HG03342 (cell line): ENCODE results near the gene PRUNE2.
"Not testable (repeated sequence)": the region's sequence is repeated elsewhere in the genome, so short reads cannot be mapped to it uniquely, and the experiment has no call there.

ENCODE experiments used
- ATAC-seq: cut with Tn5 transposase; IDR thresholded peaks from one replicate; pipeline ENCODE4 v1.9.1; 2021; ENCODE audit warnings: mild to moderate bottlenecking, moderate library complexity; ENCODE audit not compliant: unreplicated experiment

Gene PRUNE2

DNA sequence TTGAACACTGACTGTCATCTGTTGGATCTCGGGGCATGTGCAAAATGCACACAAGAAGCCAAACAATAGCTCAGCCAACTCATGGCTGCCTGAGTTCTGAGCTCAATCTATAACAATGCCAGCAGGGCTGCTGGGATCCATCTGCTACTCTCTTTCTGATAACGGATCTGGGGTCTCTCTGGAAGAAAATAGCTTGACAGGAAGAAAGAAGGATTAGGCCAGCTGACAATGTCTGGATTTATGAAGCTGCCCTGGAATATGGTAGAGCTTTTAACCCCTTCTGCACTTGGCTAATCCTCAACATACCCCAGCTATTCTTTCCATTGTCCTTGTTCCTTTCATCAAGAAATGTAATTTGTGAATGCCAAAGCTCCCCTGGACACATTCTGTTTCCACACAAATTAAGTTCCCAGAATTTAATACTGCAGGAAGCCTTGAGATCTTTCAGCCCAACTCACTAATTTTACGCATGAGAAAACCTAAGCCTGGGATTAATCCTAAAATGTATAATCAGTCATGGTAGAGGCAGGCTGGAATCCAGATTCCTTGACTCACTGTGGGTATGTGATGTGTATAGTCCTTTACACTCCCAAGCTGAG lies 204.4 kb downstream of the PRUNE2 start:
- ATAC-seq: no peak

DNA sequence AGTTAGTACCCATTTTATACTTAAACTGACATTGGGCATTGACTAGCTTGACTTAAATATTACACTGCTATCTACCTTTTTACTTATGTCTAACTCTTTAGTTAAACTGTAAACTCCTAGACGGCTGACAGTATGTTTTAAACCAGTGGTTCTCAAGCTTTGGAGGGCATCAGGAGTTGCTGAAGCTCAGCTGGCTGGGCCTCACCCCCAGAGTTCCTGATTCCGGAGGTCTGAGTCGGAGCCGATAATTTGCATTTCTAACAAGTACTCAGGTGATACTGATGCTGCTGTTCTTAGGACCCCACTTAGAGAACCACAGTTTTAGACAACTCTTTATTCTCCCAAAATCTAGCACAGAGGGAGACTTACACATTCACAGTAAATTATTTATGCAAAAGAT lies 205.0 kb downstream of the PRUNE2 start:
- no peak for ATAC-seq

DNA sequence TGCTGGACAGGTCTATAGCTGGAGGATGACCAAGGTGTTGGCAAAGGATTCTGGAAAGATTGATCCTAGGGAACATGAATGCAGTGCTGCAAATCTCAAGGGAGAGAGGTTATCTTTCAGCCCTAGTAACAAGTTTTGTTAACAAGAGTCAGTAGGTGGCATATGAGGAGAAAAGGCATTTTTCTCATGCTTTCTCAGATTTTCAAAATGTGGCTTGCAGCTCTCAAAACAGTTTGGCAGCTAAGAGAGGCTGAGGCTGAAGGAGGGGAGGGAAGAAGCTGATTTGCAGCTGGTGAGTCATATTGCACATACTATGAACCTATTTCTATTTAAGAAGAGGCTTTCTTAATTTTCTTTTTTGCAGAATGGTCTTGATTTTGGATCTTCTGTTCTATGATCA lies 205.9 kb downstream of the PRUNE2 start:
- no peak for ATAC-seq

DNA sequence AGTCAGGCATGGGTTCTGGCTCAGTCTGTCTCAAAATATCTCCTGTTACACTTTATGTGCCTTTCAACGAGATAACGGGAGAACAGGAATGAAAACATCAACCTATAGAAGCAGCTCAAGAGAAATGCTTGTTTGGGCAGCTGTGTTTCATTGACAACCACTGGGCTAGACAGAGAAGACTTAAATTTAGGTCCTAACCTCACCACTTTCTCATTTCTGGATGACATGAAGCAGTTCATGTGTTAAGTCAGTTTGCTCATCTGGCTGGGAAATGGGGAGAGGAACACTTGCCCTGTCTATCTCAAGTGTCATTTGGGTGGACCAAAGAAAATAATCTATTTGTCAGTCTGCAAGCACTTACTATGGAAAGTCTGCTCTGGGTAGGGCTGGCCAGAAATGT lies 208.4 kb downstream of the PRUNE2 start:
- ATAC-seq: no peak

DNA sequence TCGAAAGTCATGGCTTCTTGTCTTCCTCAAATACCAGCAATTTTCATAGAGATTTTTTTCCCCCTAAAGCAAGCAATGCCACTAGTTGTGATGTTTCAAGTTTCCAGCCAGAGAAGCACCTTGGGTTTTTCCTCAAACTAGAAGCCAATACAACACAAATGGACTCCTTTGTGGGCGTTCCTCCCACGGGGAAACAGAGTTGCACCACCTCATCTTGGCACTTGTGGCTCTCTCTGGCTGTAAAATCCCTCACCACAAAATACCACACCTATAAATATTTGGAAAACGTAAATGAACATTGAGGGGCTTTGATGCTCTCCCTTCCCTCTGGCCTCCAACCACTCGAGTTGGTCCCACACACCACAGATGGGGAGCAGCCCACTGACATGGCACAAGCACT lies 208.8 kb downstream of the PRUNE2 start:
- ATAC-seq: no peak

DNA sequence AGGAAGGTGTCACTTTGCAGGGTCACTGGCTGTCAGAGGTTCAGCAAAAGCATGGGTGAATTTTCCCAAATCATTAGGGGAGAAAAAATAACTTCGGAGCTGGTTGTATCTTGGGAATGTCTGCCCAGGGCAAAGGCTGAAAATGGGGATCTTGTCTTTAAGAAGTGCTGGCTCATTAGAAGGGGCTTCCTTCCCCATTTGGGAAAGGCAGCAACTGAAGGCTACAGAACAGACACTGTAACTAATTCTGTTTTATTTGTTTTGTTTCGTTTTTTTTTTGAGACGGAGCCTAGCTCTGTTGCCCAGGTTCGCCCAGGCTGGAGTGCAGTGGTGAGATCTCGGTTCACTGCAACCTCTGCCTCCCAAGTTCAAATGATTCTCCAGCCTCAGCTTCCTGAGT lies 212.0 kb downstream of the PRUNE2 start:
- ATAC-seq: no peak

DNA sequence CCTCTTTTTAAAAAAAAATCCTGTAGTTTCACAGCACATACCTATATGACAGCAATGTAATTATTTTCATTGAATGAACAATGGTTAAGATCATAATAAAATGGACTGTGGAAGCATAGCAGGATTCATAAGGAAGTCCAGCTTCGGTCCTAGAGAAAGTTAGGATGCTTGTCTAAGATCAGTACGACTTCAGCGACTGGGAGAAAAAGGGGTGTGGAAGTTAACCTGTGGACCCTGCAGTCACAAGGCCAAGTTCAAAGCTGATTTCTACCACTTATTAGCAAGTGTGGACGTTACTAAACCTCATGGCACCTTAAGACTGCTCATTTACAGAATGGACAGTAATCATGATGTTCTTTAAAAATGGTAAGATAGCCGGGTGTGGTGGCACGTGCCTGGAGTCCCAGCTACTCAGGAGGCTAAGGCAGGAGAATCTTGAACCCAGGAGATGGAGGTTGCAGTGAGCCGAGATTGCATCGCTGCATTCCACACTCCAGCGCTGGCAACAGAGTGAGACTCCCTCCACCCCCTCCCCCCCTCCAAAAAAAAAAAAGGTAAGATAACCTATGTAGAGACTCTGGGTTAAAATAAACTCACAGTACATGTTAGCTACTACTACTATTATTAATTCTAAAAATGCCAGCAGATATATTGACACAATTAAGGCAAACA lies 213.3 kb downstream of the PRUNE2 start:
- ATAC-seq: no peak

DNA sequence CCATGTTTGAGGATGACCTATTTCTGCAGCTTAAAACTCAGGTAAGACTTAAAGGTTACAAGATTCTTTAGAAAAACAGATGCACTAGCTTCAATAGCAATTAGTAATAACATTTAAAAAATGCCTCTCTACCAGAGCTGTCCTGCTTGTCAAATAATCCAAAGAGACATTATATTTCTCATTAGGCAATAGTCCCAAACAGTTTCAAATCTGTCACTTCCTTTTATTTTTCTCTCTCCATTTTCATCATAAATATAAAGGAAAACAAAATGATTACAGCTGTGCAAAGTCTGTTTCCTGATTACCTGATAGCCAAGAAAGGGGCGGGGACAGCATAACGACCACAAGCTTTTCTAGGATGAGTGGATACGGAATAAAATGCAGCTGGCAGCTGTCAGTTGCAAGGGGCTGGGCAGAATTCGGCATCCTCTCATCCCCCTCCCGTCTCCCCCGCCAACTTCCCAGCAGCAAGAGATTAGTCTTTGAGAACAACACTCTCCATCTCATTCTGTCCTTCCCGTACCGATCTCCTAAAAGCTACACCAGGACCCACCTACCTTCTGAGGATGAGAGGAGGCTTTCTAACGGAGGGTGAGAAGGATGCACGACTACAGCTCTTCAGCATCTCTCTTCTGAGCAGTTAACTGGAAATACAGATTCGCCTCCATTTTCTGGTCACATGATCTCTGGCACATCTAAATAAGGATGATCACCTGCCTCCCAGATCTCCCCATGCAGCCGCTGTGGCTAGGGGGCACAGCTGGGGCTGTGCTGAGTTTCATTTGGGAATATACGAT lies 214.2 kb downstream of the PRUNE2 start:
- ATAC-seq: no peak

DNA sequence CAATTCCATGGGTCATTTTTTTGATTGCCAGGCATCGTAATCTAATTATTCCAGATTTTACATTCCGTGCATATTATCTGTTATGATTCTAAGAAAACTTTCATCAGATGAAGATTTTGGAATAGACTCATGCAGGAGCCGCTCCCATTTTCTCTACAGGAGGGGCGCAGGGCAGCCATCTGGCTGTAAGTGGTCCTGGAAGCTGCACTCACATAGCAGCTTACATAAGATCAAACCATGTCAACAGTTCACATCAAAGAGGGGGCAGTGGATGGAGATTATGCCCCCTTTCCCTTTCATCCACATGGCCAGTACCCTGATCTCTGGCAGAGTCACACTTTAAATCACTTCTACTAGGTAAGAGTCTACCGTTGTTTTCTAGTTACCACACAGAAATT lies 214.9 kb downstream of the PRUNE2 start:
- no peak for ATAC-seq

DNA sequence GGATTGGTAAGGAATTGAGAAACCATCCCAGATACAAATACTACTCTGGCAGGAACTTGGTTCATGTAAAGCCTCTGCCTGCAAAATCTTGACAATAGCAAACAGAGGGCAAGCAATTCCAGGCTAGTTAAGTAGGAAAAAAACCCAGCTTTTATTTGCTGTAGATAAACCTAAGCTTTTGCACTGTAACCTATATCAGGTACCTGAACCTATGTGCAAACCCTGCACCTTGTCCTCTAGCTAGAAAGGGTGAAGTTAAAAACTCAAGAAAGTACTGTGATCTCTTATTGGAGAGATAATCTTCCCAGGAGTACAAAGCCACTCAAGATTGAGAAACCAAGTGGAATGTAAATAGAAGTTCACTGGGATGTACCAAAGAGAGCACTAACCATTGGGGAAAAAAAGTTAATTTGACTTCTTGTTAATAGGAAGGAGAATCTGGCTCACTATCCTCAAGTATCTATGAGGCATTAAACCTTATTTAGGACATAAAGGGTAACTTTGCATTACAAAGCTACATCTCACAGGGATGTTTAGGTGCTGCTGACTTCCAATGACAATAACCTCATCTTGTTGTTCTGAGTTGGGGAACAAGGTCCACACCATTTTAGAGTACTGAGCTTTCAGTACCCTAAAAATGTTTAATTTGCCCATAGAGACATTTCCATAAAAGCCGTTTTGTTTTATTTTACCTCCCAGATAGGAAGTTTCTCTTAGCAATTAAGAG lies 215.5 kb downstream of the PRUNE2 start:
- ATAC-seq: no peak

DNA sequence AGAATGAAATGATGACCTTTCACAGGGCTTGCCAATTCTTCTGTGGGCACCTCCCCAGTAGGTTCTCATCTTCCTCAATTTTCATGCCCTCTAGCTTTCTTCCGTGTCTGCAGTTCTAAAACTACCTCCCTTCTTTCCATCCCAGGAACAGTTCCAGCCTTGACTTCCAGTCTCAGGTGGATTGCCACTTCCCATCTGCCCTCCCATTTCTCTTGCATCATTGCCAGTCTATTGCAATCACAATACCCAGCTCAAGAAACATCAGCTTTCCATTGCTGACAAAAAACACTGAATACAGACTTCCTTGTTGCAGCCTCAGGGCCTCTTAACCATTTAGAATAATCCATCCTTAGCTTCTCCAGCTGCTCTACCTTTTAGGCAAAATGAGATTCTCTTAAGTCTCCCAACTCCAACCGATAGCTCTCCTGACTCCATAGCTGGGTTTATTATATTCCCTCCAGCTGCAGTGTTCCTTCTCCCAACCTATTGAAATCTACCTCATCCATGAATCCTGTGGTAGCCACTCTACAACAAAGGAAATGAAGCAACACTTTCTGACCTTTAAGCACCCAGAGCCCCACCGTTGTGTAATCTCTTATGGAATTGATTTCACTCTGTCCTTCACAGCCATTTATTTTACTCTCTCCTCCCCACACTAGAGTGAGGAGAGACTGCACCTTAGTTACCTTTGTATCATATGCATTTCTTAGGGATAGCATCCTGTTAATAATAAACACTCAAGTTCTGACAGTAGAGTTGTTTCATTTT lies 217.3 kb downstream of the PRUNE2 start:
- ATAC-seq: no peak

DNA sequence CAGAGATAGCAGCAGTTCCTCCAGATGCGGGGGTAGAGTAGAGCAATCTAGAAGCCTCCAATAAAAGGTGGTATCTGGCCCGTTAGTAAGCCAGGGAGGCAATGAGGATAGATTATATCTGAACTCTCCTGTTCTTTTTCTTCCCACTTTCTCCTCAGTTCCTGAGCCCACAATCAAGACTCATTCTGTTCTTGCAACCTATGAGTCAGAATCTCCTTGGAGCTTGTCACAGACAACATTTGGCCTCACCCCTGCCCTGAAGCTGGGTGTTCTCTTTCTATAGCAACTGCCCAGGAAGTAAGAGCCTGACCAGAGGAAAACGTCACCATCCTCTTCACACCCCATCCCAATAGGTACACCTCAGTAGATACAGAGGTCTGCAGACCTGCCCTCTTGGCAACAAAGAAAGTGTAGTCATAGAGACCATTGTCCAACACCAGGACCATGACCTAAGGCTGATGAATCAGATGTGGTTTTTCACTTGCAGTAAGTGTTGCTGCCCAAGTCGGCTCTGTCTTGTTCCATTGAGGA lies 218.0 kb downstream of the PRUNE2 start:
- ATAC-seq: no peak

DNA sequence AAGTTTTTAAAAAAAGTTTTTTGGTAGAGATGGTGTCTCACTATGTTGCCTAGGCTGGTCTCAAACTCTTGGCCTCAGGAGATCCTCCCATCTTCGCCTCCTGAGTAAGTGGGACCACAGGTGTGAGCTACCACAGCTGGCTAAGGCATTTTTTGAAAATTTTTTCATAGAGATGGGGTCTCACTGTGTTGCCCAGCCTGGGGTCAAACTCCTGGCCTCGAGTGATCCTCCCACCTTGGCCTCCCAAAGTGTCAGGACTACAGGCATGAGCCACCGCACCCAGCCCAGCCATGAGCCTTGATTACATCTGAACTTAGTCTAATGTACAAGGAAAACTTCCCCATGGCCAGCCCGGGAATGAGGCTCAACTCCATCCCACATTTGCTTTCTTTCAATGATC lies 219.2 kb downstream of the PRUNE2 start:
- ATAC-seq: no peak

DNA sequence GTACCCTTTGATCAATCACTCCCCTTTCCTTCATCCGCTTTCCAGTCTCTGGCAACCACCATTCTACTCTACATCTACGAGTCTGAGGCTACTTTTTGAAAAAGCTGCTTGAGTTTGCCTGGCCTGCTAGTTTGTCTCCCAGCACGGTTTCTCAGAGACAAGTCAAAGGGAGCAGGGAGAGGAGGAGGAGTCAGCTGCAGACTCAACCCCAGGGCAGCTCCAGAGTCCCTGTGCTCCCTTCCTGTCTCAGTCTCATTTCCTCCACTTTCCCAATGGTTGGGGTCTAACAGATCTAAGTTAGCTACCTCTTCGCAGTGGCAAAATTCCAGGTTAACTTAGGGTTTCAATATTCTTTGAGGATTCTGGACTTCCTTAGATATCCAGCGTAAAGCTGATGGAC lies 221.7 kb downstream of the PRUNE2 start:
- no peak for ATAC-seq

DNA sequence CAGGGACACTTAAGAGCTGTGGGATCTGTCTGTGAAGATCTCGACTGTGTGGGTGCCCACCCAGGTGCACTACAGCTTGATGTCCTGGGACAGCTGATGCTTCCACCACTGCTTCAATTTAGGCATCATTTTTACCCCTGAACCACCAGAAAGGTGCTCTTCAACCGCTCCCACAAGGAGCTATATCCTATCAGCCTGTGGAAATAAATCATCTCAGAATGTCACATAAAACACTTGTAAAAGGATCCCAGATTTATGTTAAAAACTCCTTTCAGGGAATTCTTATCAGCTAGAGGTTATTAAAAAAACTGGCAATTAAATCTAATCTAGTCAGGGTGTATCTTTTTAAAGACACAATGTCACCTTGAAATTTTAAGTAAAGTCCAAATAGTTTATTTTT lies 224.4 kb downstream of the PRUNE2 start:
- no peak for ATAC-seq

DNA sequence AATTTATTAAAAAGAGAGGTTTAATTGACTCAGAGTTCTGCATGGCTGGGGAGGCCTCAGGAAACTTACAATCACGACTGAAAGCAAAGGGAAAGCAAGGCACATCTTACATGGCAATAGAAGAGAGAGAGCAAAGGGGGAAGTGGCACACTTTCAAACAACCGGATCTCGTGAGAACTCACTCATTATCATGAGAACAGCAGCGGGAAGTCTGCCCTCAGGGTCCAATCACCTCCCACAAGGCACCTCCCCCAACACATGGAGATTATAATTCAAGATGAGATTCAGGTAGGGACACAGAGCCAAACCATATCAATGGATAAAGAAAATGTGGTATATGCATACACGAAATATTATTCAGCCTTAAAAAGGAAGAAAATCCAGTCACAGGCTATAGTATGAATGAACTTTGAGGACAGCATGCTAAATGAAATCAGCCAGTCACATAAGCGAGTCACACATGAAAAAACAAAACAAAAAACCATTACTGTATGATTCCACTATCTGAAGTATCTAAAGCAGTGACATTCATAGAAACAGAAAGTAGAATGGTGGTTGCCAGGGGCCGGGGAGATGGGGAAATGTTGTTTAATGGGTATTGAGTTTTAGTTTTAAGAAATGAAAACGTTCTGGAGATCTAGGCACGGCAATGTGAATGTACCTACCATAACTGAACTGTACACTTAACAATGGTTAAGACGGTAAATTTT lies 225.0 kb downstream of the PRUNE2 start:
- no peak for ATAC-seq

DNA sequence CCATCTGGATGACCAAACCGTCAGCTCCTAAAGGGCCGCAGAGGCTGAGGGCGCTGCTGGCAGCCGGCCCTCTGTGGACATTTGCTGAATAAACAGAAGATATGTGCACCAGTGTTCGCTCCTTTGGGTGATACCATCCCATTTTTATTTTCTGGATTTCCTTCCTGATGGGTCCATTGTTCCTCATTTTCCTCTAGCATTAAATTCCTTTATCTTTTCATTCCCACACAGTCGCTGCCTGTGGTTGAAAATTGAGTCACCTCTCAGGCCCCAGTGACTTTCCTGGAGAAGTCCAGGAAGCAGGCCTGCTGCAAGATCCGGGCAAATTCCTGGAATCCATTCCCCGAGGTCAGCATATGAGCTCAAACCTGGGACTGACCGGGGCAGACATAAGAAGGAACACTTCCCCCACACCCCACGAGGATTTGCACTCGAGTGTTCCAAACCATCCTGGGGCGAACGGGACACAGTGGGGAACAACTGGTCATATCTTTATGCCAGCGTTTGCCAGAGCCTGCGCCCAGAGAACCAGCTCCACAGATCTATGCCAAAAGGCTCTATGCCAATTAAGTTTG lies 228.3 kb downstream of the PRUNE2 start:
- no peak for ATAC-seq

DNA sequence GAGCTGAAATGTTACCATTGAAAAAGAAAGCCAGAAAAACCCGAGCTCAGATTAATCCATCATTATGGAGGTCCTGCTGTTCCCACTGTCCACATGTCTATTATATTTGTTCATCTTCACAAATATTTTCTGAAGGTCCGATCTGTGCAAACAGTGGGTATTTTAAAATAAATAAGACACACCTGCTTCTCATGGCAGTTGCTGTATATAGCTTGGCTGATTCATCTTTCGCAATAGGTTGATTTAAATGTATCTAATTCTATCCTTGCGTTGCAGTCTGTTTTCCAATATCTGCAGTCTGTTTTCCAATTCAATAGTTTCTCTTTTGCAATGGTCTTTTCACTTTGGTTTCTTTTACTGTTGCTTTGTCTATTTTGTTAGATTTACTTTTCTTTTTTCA lies 229.1 kb downstream of the PRUNE2 start:
- no peak for ATAC-seq

DNA sequence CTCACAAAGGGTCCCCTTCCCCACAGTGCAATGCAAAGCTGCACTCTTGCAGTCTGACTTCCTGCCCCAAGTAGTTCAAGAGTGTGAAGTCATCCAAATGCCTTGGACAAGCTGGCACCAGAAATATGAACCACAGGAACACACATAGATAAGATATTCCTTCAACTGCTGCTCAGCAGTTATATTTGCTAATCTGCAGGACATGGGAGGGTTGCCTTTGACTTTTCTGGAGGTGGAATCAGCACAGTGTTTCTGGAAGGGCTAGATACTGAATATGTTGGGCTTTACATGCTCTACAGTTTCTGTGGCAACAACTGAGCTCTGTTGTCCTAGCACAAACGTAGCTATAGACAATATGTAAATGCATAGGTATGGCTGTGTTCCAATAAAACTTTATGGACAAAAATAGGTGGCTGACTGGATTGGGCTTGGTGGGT lies 238.4 kb downstream of the PRUNE2 start:
- ATAC-seq: no peak

DNA sequence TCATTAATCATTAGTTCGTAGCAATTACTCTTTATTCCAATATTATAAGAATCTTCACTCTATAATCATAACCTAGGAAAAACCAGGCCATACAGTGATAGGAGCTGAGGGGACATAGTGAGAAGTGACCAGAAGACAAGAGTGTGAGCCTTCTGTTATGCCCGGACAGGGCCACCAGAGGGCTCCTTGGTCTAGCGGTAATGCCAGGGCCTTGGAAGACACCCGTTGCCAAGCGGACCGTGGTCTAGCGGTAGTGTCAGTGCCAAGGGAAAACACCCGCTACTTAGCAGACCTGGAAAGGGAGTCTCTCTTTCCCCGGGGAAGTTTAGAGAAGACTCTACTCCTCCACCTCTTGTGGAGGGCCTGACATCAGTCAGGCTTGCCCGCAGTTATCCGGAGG lies 239.9 kb downstream of the PRUNE2 start:
- ATAC-seq: not testable (repeated sequence)
